Epidermal melanocyte (primary cell): ENCODE measurements around the gene CCNK.
A peak's percentile ranks its signal among the peaks of the same experiment; 100 is the strongest.

Source experiments
- DNase-seq: peaks from one replicate; pipeline ENCODE4 v3.0.0; 2011; ENCODE audit warnings: low spot score; ENCODE audit not compliant: insufficient read length

Gene CCNK

GRCh38 chr14:99518441-99519346 is 37.5 kb downstream of the CCNK start:
- peak; percentile 51 for DNase-seq

DNA sequence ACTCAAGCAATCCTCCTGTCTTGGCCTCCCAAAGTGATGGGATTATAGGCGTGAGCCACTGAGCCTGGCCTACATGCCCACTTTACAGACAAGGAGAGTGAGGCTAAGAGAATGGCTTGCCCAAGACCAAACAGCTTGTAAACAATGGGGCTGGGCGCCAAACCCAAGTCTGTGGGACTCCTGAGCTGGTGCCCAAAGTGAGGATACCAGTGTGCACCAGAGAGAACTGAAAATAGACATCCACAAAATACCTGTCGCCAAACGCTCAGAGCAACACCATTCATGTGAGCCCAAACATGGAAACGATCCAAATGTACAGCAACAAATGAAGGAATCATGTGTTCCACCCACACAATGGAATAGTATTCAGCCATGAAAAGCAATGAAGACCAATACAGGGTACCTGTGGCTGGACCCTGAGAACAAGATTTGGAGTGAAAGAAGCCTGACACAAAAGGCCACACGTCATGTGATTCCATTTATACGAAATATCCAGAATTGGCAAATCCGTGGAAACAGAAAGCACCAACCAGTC is 38.2 kb downstream of the CCNK start:
- DNase-seq, result no peak

- no peak for DNase-seq
Observed at GRCh38 chr14:99519931-99520421, 38.8 kb downstream of the CCNK start.

DNA sequence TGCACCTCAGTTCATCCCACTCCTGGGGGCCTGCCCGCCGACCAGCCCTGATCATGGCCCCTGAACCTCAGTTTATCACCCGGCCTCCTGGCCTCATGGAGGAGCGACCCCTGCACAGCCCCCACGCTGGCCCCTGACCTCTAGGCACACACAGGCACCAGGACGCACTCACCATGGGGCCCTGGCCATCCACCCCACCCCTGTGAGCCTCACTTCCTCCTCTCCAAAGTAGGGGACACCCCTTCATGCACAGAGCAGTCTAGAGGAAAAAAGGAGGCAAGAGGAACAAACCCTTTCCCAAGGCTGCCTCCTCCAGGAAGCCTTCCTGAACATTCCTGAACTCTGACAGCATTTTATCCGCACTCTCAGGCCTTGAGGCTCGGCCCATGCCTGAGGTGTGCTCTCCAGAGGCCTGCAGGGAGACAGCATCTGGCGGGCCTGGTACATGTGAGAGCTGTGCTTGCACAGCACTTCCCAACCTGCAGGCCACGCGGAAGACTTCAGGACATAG is 39.4 kb downstream of the CCNK start:
- DNase-seq, result no peak

DNA sequence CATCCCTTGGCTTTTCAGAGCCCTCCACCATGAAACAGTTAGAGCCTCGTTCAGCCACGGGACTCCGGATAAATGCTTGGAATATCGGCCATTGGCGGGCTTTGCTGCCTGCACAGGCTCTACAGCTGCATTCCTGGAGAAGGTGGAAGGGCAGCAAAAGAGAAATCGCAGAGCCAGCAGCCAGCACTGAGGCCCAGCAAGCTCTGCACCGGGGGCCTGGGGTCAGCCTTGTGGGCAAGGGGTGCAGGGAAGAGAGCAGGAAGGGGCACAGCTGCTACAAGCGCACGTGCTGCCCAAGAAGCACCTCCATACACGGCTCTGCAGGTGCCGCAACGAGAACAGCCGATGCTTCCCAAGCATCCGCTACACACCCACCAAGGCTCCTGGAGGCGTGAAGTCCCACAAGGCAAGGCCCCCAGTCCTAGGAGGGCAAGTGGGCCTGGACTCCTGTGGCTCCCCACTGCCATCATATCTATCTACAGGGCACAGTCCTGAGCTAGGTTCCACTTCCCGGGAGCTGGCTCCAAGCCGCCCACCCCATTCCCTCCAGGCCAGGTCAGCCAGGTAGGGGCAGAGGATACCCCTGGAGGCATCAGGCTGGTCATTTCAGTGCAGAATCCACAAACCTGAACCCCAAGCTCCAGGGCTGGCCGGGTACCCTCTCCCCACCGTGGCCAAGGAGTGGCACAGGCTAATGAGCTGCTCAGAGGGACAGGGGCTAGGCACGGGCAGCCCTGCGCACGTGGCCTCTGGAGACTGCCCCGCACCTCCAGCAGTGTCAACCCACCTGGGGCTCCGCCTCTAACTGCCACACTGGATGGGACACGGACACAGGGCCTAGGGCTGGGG is 40.2 kb downstream of the CCNK start:
- no peak for DNase-seq

DNA sequence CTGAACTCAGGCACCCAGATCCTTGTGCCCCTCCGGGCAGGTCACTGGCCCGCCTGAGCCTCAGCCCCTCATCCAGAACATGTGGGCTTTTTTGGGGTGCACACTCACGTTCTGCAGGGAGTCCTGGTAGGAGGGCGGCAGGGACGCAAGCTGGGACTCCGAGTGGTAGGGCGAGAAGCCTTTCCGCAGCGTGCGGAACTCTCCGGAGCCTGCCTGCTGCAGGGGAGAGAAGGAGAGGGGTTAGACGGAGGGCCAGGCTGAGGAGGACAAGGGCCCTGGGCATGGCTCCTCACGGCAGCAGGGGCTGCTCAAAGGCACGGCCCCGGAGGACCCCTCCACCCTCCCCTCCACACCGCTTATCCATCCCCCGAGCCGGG is 40.8 kb downstream of the CCNK start:
- DNase-seq, result no peak

DNA sequence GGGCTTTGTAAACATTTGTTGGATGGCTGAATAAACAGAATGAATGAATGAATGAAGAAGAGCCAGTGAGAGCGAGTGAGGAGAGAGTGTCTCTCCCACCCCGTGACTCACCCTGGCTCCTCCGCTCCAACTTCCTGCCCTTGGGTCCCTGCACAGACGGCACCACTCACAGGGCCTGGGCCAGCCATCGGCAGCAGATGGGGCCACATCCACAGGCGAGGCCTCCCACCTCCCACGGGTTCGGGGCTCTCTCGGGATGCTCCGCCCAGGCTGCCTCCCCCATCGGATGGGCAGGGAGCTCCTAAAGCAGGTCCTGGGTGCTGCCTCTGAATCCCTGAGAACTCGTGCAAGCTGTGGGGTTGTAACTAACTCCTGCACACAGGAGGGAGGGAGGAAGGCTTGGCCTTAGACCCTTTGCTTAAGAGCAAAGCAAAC is 41.3 kb downstream of the CCNK start:
- no peak for DNase-seq

DNA sequence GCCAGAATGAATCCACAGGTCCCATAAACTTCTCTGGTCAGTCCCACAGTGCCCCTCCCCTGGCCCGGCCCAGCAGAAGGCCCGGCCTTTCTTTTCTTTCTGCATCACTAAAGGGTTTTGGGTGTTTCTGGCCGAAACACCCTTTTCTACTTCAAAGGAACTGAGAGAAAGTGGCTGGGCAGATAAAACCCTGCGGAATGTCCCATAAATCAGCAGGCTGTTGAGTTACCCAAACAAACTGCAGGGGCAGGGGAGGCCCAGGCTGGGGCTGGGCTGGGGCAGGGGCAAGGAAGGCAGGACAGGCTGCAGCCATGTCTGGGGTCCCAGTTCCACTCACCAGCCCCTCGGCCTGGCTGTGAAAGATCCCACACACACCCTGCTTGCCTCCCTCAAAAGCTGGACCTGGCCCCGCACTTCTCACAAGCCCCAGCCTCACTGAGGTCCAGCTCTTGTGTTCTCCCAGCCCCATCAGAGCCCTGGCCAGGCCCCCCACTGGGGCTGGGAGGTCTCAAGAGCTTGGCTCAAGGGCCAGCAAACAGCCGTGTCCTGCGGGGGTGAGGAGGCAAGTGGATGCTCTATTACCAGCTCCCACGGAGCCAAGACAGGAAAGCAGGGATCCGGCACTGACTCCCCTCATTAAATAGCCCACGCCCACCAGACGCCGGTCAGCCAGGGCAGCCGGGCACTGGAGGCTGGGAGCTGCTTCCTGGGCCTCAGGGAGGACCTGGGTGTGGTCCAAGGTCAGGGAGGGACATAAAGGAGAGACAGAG is 41.9 kb downstream of the CCNK start:
- DNase-seq, result no peak

DNA sequence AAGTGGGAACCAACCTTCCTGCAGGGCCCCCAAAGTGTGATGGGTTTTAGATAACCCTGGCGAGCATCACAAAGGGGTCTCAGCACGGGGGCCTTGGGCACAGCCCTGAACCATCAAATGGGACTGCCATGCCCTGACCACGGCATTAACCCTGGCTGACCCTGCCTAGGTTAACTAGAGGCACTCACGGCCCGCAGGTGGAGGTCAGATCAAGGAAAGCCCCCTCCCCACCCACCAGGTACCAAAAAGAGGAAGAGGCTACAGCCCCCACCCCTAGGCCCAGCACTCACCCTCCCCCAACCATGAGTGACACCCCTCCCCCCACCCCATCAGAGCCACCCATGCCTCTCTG is 42.5 kb downstream of the CCNK start:
- DNase-seq, result no peak

GRCh38 chr14:99524091-99524661 is 43.0 kb downstream of the CCNK start:
- DNase-seq, result no peak

DNA sequence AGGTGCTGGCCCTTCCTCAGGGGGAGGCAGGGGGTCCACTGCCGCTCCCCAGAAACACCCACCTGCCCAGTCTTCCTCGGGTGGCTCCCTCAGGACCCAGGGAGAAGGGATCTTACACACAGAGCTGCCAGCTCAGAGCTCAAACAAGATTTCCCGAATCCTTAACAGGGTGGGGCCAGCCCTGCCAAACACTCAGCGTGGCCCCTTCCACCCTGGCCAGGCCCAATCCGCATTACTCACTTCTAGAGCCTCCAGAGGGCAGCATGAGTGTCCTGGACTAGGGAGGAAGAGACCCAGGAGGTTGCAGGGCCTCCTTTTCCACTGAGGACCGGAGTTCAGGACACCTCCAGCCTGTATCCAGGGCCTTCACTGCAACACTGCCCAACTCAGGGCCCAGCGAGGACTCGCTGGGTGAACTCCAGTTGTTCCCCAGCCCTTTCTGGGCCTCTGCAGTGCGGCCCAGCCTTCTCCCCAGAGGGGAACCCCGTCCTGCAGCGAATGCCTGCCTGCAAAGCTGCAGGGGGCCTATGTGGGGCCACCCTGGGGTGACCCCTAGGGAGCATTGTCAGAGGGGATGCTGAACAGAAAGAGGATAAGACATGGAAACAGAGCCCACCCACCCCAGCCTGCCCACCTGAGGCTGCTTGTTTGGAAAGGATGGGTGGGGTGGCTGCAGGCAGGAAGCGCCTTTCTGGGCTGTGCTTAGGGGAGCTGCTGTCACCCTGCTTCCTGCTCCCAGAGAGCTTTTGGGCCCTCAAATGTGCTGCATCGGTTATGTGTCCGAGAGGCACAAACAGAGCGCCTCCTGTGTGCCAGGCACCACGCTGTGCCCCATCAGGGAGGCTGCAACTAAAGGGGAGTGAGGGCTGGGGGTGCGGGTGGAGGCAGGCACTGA is 43.8 kb downstream of the CCNK start:
- DNase-seq, result no peak

DNA sequence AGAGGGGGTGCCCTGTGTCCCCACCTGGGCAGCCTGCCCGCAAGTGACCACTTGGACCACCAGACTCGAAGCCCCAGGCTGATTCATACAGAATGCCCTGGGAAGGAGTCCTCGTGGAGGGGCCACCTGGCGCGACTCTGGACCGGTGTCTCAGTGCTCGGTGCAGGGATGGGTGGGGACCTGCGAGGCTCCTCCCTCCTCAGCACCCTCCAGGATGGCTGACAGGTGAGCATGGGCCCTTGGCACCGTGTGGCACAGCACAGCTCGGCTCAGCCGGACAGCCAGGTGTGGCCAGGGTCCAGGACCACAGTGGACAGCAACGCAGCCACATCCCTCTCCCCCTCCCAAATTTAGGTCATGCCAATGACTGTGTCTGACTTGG is 44.5 kb downstream of the CCNK start:
- DNase-seq, result no peak

GRCh38 chr14:99527026-99527425 is 45.8 kb downstream of the CCNK start:
- DNase-seq, result no peak

DNA sequence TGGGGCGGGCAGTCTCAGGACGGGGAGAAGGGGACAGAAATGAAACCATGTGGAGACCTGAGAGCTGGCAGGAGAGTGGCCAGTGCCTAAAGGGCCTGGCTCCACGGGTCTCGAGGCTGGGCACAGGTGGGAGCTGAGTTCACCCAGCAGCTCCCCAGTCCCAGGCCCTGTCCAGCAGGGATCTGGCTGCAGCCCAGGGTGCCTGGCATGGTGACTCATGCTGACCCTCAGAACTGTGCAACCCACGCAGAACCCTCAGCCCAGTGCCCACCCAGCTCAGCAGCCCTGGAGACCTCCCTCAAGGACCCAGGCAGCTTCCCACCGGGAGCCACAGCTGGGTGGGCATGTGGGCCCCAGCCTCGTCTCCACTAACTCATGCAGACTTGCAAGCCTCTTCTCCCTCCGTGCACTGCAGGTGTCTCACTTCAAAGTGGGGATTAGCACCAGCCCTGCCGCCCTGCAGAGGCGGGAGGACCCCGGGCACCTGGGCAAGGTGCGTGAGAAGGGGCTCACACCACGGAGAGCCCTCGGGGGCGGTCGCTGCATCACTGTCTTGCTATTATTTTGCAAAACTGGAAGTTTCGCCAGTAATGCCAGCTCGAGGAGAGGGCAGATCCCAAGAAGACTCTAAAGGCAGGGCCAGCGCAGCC is 46.3 kb downstream of the CCNK start:
- no peak for DNase-seq

- DNase-seq, result no peak
Observed at GRCh38 chr14:99529899-99530298, 48.7 kb downstream of the CCNK start.

GRCh38 chr14:99530407-99531155 is 49.4 kb downstream of the CCNK start:
- no peak for DNase-seq

DNA sequence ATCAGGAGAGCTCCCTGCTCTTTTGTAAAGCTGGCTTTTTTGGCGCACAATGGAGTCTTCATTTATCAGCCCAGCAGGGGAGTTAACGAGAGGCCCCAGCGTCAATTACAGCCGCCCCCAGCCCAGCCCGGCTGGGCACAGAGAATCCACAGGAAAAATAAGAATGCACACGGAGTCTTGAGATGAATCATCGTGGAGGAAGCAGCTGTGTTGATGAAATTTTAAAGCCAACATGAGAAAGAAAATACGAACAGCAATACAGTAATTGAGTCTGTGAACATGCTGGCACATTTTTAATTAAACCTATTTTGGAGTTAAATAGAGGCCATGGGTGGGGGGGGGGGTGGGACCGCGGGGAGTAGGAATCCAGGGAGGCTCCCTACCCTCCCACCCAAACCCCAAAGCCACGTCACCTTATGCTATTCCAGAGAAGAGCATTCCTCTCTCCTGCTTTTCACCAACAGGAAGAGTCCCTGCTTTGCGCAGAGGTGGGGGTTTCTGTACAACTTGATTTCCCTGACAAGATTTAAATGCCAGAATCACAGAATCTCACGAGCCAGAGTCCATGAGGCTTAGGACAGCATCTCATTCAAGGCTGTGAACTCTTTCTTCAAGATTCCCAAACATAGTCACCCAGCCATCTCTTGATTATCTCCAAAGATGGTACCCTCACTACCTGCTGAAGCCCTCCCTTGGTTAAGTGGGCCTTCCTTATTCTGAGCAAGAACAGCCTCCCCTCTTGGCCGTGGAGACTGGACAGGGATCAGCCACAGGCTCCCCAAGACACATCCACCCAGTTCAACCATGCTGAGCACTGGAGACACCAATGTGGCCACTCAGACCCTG is 50.3 kb downstream of the CCNK start:
- DNase-seq, result no peak

DNA sequence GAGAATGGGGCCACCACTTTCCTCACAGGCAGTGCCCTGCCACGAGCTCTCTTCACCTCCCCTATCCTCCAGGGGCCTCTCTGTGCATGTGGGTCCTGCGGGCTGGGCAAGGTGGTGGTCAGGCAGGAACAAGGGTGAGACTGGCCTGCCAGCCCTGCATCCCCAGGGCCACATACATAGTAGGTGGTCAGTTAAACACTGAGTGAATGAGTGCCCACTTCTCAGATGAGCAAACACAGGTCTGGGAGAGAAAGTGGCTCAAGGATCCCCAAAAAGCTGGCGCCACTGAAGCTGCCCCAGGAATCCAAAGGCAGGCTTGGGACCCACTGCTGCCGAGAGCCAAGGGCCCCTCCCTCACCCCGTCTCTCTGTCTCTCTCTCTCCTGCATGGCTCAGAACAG is 51.1 kb downstream of the CCNK start:
- no peak for DNase-seq
